RWPE1 (cell line): ENCODE results near the gene CDCA8.
A peak's percentile ranks its signal among the peaks of the same experiment; 100 is the strongest.
"Not testable (repeated sequence)": the region's sequence is repeated elsewhere in the genome, so short reads cannot be mapped to it uniquely, and the experiment has no call there.

Experiments used
- CTCF ChIA-PET: fragments of 350-600 bp; sonication (Branson Sonifier 250); formaldehyde crosslinking; extraction: SDS; loops from one replicate; lab custom pipeline; 2021; lab: Yijun Ruan, JAX
- POLR2A ChIA-PET: fragments of 400-600 bp; formaldehyde crosslinking; extraction: SDS; loops from one replicate; lab custom pipeline; 2020; ENCODE audit warnings: antibody characterized with exemption; ENCODE audit not compliant: low non-redundant PET; lab: Yijun Ruan, JAX
- DNase-seq: peaks from one replicate; pipeline ENCODE4 v3.0.0; 2012; ENCODE audit warnings: low spot score
- H3K27ac ChIP-seq: fragments of 450-650 bp; 2 replicates; pipeline ENCODE4 v1.5.1; 2017
- TF ChIP-seq, protein P1 (sequence below): fragments of 450-650 bp; conservative IDR thresholded peaks from 2 replicates; pipeline ENCODE4 v1.5.1; 2017; ENCODE audit warnings: low read depth, mild to moderate bottlenecking

Gene CDCA8

DNA sequence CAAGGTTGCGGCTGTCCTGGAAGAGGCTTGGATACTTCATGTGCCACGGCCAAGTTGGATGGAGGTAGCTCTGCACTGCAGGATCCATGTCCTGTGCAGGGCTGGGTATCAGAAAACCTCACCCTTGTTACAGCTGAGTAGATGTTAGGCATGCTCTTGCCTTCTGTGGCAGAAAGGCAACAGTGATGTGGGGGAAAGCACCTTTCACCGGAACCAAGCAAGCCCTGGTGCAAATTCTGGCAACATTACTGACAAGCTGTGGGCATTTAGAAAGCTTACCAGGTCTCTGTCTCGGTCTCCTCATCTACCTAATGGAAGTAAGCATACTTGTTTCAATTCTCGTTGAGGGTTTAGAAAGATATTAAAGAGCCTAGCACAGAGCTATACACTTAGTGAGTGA lies 14.5 kb upstream of the CDCA8 start:
- ChIA-PET POLR2A (no interaction called here), CTCF (no interaction called here)
- no peak for DNase-seq
- H3K27ac ChIP-seq, result no peak overlapping the region
- TF ChIP-seq, protein P1, sequence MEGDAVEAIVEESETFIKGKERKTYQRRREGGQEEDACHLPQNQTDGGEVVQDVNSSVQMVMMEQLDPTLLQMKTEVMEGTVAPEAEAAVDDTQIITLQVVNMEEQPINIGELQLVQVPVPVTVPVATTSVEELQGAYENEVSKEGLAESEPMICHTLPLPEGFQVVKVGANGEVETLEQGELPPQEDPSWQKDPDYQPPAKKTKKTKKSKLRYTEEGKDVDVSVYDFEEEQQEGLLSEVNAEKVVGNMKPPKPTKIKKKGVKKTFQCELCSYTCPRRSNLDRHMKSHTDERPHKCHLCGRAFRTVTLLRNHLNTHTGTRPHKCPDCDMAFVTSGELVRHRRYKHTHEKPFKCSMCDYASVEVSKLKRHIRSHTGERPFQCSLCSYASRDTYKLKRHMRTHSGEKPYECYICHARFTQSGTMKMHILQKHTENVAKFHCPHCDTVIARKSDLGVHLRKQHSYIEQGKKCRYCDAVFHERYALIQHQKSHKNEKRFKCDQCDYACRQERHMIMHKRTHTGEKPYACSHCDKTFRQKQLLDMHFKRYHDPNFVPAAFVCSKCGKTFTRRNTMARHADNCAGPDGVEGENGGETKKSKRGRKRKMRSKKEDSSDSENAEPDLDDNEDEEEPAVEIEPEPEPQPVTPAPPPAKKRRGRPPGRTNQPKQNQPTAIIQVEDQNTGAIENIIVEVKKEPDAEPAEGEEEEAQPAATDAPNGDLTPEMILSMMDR, result no peak

DNA sequence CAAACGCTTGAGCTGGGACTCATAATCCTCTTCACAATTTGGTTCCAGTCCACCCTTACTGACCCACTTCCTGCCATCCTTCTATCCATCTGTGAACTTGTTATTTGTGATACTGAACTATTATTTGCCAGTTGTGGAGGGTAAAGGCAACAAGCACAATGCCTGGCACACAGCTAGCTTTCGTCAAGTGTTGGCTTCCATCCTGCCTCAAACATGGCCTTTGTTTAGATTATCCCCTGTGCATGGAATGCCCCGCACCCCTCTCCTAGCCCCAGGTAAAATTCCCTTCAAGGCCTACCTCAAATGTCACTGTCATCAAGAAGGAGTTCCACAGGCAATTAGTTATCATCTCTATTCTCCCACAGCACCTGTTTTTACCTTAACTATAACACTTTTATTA lies 11.4 kb upstream of the CDCA8 start:
- CTCF ChIA-PET, result interaction anchor here (0.6 kb wide), 1 partner anchor 151 kb away, joined by 3 read pairs; no protein-coding TSS in a partner anchor
- POLR2A ChIA-PET, result no interaction called here
- DNase-seq, result no peak
- TF ChIP-seq, protein P1, result no peak
- no peak overlapping the region for H3K27ac ChIP-seq

DNA sequence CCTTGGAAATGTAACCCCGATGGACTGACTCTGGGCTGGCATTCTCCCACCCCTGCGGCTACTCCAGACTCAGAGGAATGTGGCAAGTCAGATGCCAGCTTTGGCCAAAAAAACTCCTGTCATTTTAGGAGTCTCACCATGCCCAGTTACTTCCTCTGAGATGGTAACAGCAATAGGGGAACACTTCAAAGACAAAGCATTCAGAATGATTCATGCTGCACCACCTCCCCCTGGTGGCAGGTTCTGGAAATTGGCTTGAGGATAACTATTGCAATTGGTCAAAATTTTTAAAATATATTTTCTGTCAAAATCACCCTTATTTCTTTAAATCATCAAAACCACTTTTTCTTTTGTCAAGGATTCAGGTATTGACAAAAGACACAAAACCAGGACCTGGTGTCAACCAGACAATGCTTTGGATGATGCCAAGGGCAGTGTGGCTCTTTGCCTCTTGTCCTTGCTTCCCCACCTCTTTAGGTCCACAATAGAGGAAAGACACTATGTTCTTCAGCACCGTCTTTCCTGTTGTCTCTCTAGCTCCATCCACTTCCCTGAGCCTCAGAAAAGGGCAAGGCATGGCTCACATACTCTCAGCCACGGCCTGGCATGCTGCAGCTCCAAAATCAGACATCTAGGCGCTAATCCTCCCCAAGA lies 9.9 kb upstream of the CDCA8 start:
- CTCF ChIA-PET, result interaction anchor here (0.6 to 2.5 kb wide), 13 partner anchors 76 to 1166 kb away, joined by 3 to 17 read pairs (median 3); no protein-coding TSS in a partner anchor
- TF ChIP-seq, protein P1, result peak; percentile 84
- peak; percentile 59 for DNase-seq
- POLR2A ChIA-PET, result no interaction called here
- 0 out of 2 replicates have a peak overlapping the region, but pooled peaks have one; percentile 36 for H3K27ac ChIP-seq

DNA sequence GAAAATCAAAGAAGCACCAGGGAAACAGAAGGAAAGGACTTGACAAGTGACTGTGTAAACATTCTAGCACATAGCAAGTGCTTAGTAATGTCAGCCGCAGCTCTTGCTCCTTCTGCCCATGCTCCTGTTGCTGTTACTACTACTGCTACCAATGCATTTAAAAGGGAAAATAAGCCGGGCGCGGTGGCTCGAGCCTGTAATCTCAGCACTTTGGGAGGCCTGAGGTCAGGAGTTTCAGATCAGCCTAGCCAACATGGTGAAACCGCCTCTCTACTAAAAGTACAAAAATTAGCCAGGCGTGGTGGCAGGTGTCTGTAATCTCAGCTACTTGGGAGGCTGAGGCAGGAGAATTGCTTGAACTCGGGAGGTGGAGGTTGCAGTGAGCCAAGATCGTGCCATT lies 8.1 kb upstream of the CDCA8 start:
- CTCF ChIA-PET, result interaction anchor here (0.5 to 2.5 kb wide), 4 partner anchors 81 to 1743 kb away, joined by 3 to 17 read pairs (median 6); no protein-coding TSS in a partner anchor
- H3K27ac ChIP-seq, DNase-seq, POLR2A ChIA-PET: not testable (repeated sequence)

DNA sequence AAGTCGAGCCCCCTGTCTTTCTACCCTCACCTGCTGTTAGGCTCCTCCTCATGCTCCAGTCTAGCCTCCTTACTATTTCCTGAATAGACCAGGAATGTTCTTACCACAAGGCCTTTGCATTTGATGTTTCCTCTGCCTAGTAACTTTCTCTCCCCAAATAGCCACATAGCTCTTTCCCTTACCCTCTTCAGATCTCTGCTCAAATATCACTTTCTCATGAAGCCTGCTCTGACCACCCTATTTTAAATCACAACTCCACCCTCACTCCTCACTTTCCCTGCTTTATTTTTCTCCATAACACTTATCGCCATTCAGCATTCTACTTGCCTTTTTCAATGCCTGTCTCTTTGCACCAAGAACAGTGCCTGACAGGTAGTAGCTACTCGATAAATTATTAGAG lies 6.6 kb upstream of the CDCA8 start:
- TF ChIP-seq, protein P1, result no peak
- ChIA-PET POLR2A (no interaction called here), CTCF (interaction anchor here (0.6 kb wide), 2 partner anchors 236 to 955 kb away, joined by 4 to 5 read pairs; no protein-coding TSS in a partner anchor)
- DNase-seq, result no peak
- no peak overlapping the region for H3K27ac ChIP-seq

DNA sequence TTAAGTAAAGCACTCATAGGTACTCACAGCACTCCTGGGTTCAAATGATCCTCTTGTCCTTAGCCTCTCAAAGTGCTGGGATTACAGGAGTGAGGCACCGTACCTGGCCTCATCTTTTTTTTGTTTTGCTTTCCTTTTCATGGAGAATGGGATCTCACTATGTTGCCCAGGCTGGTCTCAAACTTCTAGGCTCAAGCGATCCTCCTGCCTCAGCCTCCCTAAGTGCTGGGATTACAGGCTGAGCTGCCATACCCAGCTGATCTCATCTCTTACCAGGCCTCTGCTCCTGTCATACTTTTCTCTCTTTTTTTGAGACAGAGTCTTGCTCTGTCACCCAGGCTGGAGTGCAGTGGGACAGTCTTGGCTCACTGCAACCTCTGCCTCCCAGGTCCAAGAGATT lies 4.6 kb upstream of the CDCA8 start:
- POLR2A ChIA-PET, H3K27ac ChIP-seq, DNase-seq: not testable (repeated sequence)
- CTCF ChIA-PET, result interaction anchor here (0.6 kb wide), 1 partner anchor 100 kb away, joined by 3 read pairs; no protein-coding TSS in a partner anchor

DNA sequence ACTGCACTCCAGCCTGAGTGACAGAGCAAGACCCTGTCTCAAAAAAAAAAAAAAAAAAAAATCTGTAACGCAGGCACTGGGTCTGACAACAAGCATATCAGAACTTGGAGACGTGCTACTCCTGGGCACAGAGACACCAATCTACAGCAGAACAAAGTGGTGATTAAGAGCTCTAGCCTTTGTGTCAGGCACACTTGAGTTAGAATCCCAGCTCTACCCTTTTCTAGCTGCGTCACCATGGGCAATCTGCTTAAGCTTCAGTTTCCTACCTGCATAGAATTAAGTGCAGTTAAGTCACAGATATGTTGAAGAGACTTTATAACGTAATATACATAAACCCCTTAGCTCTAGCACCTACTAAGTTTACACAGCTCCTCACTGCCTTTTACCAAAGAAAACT lies 3.4 kb upstream of the CDCA8 start:
- TF ChIP-seq, protein P1, result no peak
- POLR2A ChIA-PET, result interaction anchor here (0.6 kb wide), 1 partner anchor 11 kb away, joined by 3 read pairs; no protein-coding TSS in a partner anchor
- CTCF ChIA-PET, result interaction anchor here (0.6 to 0.8 kb wide), 4 partner anchors 85 to 1699 kb away, joined by 3 to 6 read pairs (median 3); no protein-coding TSS in a partner anchor
- no peak for DNase-seq
- no peak overlapping the region for H3K27ac ChIP-seq
